Stomach (tissue), 4 donors: ENCODE measurements around the gene KCNG2.

Source experiments
- CTCF ChIP-seq, 7 experiments: fragments of 450-650 bp in 4 of 7; fragments of 200-600 bp in 3 of 7; sonication (generic) in 3 of 7; IDR thresholded peaks; one replicate each; pipeline ENCODE4 v1.5.1; 2016 to 2019; ENCODE audit warnings: antibody characterized with exemption in 7 of 7, control low read depth in 2 of 7, mild to moderate bottlenecking in 1 of 7
- EP300 ChIP-seq: sonication (generic); formaldehyde crosslinking; IDR thresholded peaks from one replicate; pipeline ENCODE4 v1.6.1; 2017; ENCODE audit warnings: antibody characterized with exemption
- POLR2A ChIP-seq, 4 donors: fragments of 450-650 bp; IDR thresholded peaks; one replicate each; pipeline ENCODE4 v1.6.1; 2016; ENCODE audit warnings: antibody characterized with exemption in 4 of 4, control low read depth in 2 of 4, mild to moderate bottlenecking in 1 of 4, moderate library complexity in 1 of 4
- POLR2AphosphoS5 ChIP-seq, 3 donors: sonication (generic); formaldehyde crosslinking; IDR thresholded peaks; one replicate each; pipeline ENCODE4 v1.6.1; 2016; ENCODE audit warnings: antibody characterized with exemption in 3 of 3

- TF ChIP-seq CTCF (IDR thresholded peaks at IDR 0.05), result no peak
- no peak for TF ChIP-seq POLR2A (IDR thresholded peaks at IDR 0.05)
- no peak for TF ChIP-seq POLR2AphosphoS5 (IDR thresholded peaks at IDR 0.05)
- TF ChIP-seq EP300, result no peak
Observed at GRCh38 chr18:79776674-79777073, 21.1 kb upstream of the KCNG2 start.
